Endothelial cell of umbilical vein (primary cell): ENCODE data around the gene PLB1. TPM values are rescaled to one million over a fixed set of nuclear protein-coding genes. Genes with fewer than 3 reads are reported as not detected.

ENCODE experiments used
- BruUV-seq: library from RNA; stranded (reverse); fragments of 400-500 nt; replicated peaks from 2 replicates; lab custom pipeline; 2021; lab: Mats Ljungman, UMichigan
- CTCF ChIA-PET: fragments of 300-600, 350-600 bp; sonication (Branson Sonifier 250); formaldehyde crosslinking; loops from one replicate; lab custom pipeline; 2021; ENCODE audit warnings: antibody characterized with exemption, inconsistent platforms; lab: Charles Lee
- POLR2A ChIA-PET: fragments of 300-600, 350-600 bp; sonication (Branson Sonifier 250); formaldehyde crosslinking; loops from one replicate; lab custom pipeline; 2021; ENCODE audit warnings: antibody characterized with exemption, inconsistent platforms; lab: Charles Lee
- DNase-seq: peaks from one replicate; pipeline ENCODE4 v3.0.0-alpha.2; 2011; ENCODE audit warnings: low read depth, low spot score
- FAIRE-seq: peaks from 2 replicates; lab custom pipeline; 2011; peaks lifted over from hg19 to GRCh38; lab: Jason Lieb, UNC
- H2AFZ ChIP-seq: 2 replicates; pipeline ENCODE4 v1.6.0; 2012; ENCODE audit warnings: low read depth, low read length, control low read depth, inconsistent platforms
- H3K27ac ChIP-seq: 2 replicates; pipeline ENCODE4 v1.5.1; 2011; ENCODE audit warnings: low read depth, mild to moderate bottlenecking, control low read depth, low read length, moderate library complexity; ENCODE audit not compliant: insufficient read depth
- H3K27me3 ChIP-seq, 2 experiments: 2 replicates each; pipeline versions ENCODE4 v1.6.0 to v1.6.1; 2011; ENCODE audit warnings: low read length in 2 of 2, mixed read lengths in 1 of 2; ENCODE audit not compliant: control insufficient read depth in 2 of 2, insufficient read depth in 2 of 2
- H3K36me3 ChIP-seq, 2 experiments: 2 replicates in 1 of 2; 3 replicates in 1 of 2; pipeline ENCODE4 v1.5.1; 2011; ENCODE audit warnings: low read length in 2 of 2, mild to moderate bottlenecking in 1 of 2, moderate library complexity in 1 of 2; ENCODE audit not compliant: control insufficient read depth in 2 of 2, insufficient read depth in 2 of 2; ENCODE audit errors: extremely low read depth in 1 of 2
- H3K4me1 ChIP-seq: 3 replicates; pipeline ENCODE4 v1.5.1; 2011; ENCODE audit warnings: mild to moderate bottlenecking, low read length; ENCODE audit not compliant: control insufficient read depth, insufficient read depth; ENCODE audit errors: extremely low read depth
- H3K4me2 ChIP-seq: 2 replicates; pipeline ENCODE4 v1.6.1; 2011; ENCODE audit warnings: low read length, control low read depth, mixed read lengths; ENCODE audit not compliant: insufficient read depth
- H3K4me3 ChIP-seq, 3 experiments: fragments of 200-600 bp in 1 of 3; sonication (generic), shearing (Covaris generic) in 1 of 3; replicated peaks in 1 of 3; 2 replicates each; pipeline ENCODE4 v1.5.1; 2011 to 2016; ENCODE audit warnings: control low read depth in 3 of 3, low read length in 3 of 3, mild to moderate bottlenecking in 2 of 3, inconsistent platforms in 1 of 3, low read depth in 1 of 3, moderate library complexity in 1 of 3; ENCODE audit not compliant: insufficient read depth in 1 of 3
- H3K79me2 ChIP-seq: 2 replicates; pipeline ENCODE4 v1.6.0; 2012; ENCODE audit warnings: low read length, inconsistent platforms; ENCODE audit not compliant: control insufficient read depth, insufficient read depth
- H3K9ac ChIP-seq: replicated peaks from 2 replicates; pipeline ENCODE3; 2011; ENCODE audit warnings: low read length, control low read depth; ENCODE audit not compliant: insufficient read depth; ENCODE audit errors: extremely low read depth
- H3K9me1 ChIP-seq: replicated peaks from 3 replicates; pipeline ENCODE4 v1.6.0; 2011; ENCODE audit warnings: mild to moderate bottlenecking, low read length; ENCODE audit not compliant: control insufficient read depth, insufficient read depth; ENCODE audit errors: extremely low read depth
- H3K9me3 ChIP-seq: replicated peaks from 2 replicates; pipeline ENCODE4 v1.5.1; 2012; ENCODE audit warnings: low read length, inconsistent platforms; ENCODE audit not compliant: control insufficient read depth, insufficient read depth
- H4K20me1 ChIP-seq: replicated peaks from 2 replicates; pipeline ENCODE3; 2011; ENCODE audit warnings: mild to moderate bottlenecking, low read length; ENCODE audit not compliant: control insufficient read depth, insufficient read depth; ENCODE audit errors: extremely low read depth
- EZH2 ChIP-seq: IDR thresholded peaks from 2 replicates; pipeline ENCODE4 v1.6.1; 2012; ENCODE audit warnings: borderline replicate concordance, low read depth, mild to moderate bottlenecking, moderate library complexity, low read length, inconsistent platforms; ENCODE audit not compliant: severe bottlenecking
- FOS ChIP-seq: IDR thresholded peaks from 2 replicates; pipeline ENCODE4 v1.6.1; 2011; ENCODE audit warnings: mild to moderate bottlenecking, low read length, moderate library complexity, borderline replicate concordance; ENCODE audit not compliant: insufficient read depth
- GATA2 ChIP-seq: IDR thresholded peaks from 2 replicates; pipeline ENCODE4 v1.7.0; 2011; ENCODE audit warnings: low read depth, mild to moderate bottlenecking, moderate library complexity, mixed read lengths, low read length; ENCODE audit not compliant: insufficient read length, insufficient read depth
- JUN ChIP-seq: IDR thresholded peaks from 2 replicates; pipeline ENCODE4 v1.6.1; 2011; ENCODE audit warnings: borderline replicate concordance, low read depth; ENCODE audit not compliant: insufficient read length, insufficient read depth
- MAX ChIP-seq: IDR thresholded peaks from 2 replicates; pipeline ENCODE4 v1.6.1; 2011; ENCODE audit not compliant: insufficient read depth, insufficient read length
- MYC ChIP-seq: IDR thresholded peaks from one replicate; pipeline ENCODE4 v1.6.1; 2011; ENCODE audit warnings: mild to moderate bottlenecking, low read depth, low read length
- POLR2A ChIP-seq: IDR thresholded peaks from 2 replicates; pipeline ENCODE4 v1.6.1; 2012; ENCODE audit warnings: low read depth, mild to moderate bottlenecking, control low read depth, low read length
- dilution Hi-C: fragments of 300-500 bp; cut with MboI; formaldehyde crosslinking; loops from one replicate; pipeline ENCODE4 v1.15.0; 2019; ENCODE audit warnings: low sequenced_read_pairs; ENCODE audit not compliant: extremely low pct_ligation_motif_present
- intact Hi-C: fragments of 100-400 bp; cut with micrococcal nuclease; formaldehyde crosslinking; loops from one replicate; pipeline ENCODE4 v1.10.0; 2022
- polyA plus RNA-seq, 4 experiments: library from polyadenylated mRNA; depleted of rRNA in 3 of 4; stranded (reverse) in 3 of 4; unstranded in 1 of 4; fragments of >200 nt; gene quantifications; 2 replicates each; pipeline versions ENCODE4 v1.2.1 to v1.2.3, GENCODE V29; 2011 to 2012; ENCODE audit warnings: missing spikeins in 1 of 4
- total RNA-seq: library from RNA; stranded (reverse); gene quantifications from 2 replicates; pipeline ENCODE4 v1.2.3, GENCODE V29; 2021
- TF ChIP-seq, protein P1 (sequence below), 2 donors: IDR thresholded peaks; 1 replicate in 1 of 2; 2 replicates in 1 of 2; pipeline ENCODE4 v1.5.1; 2011; ENCODE audit warnings: low read length in 2 of 2, mild to moderate bottlenecking in 2 of 2, moderate library complexity in 2 of 2, control low read depth in 1 of 2, inconsistent platforms in 1 of 2, low read depth in 1 of 2; ENCODE audit not compliant: insufficient read depth in 1 of 2; ENCODE audit errors: extremely low read depth in 1 of 2

The PLB1 gene
- total and polyA plus RNA-seq, 2 donors (not counting 3 experiments of a cell fraction or from before 2014, with no cell fraction given), result 0.75 to 0.80 TPM

DNA sequence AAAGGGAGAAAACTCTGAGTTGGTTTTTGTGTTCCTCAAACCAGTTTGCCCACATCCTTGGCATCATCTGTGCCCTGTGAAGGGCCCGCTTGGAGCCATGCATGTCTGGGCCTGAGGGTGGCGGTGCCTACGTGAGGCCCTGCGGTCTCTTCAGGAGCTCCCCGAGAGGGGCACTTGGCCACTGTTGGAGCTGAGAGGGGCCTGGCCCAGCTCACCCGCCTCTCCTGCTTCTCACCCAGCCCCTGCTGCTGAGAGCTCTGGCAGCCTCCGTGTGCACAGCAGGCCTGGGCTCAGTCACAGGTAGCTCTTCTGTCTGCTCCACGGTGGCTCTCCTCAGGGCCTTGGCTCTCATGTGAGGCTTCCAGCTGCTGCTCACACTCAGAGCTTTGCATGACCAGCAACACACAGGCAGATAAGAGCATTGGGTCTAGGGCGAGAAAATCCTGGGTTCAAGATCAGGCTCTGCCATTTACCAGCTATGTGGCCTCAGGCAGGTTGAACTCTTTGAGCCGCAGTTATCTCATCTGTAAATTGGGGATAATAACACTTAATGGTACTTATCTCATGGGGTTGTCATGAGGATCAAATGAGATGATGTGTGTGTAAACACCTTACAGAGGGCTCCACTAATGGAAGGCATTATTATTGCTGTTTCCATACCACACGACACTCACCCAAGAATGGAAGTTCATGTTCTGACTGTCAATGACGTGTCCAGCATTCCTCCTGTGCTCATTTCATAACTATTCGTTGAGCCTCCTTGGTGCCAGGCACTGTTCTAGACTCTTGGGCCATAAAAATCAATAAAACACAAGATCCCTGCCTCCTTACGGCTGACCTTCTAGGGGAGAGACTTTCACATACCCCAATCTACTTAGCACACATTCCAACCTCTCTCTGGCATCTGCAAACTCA lies 41.6 kb upstream of the PLB1 start:
- no peak overlapping the region for H3K4me3 ChIP-seq
- ChIA-PET CTCF (interaction anchor here (0.7 to 2.7 kb wide), 6 partner anchors 10 to 771 kb away, joined by 3 to 20 read pairs (median 4); partner anchors contain the start of gene FOSL2), POLR2A (no interaction called here)
- intact Hi-C loops (loop anchor here (5.0 to 10.0 kb wide), 2 partner anchors 299 to 357 kb away; no protein-coding TSS in a partner anchor), dilution Hi-C loops (no loop called here)
- DNase-seq (no peak), FAIRE-seq (no peak)
- H3K4me1 ChIP-seq, result peaks cover 12% of the 10 kb centered on the region
- no peak overlapping the region for H3K4me2 ChIP-seq
- no peaks in the 10 kb centered on the region for H3K36me3 ChIP-seq
- H3K9me3 ChIP-seq, result no peaks in the 10 kb centered on the region
- H3K27me3 ChIP-seq, result no peaks in the 10 kb centered on the region
- no peak overlapping the region for H3K27ac ChIP-seq
- no peak overlapping the region for H3K9ac ChIP-seq
- no peaks in the 10 kb centered on the region for H4K20me1 ChIP-seq
- no TSS peak for BruUV-seq
- H3K79me2 ChIP-seq, result no peaks in the 10 kb centered on the region
- no peak overlapping the region for H2AFZ ChIP-seq
- no peak for TF ChIP-seq JUN
- TF ChIP-seq FOS, result no peak
- no peak for TF ChIP-seq POLR2A
- TF ChIP-seq GATA2, result no peak
- TF ChIP-seq, protein P1, sequence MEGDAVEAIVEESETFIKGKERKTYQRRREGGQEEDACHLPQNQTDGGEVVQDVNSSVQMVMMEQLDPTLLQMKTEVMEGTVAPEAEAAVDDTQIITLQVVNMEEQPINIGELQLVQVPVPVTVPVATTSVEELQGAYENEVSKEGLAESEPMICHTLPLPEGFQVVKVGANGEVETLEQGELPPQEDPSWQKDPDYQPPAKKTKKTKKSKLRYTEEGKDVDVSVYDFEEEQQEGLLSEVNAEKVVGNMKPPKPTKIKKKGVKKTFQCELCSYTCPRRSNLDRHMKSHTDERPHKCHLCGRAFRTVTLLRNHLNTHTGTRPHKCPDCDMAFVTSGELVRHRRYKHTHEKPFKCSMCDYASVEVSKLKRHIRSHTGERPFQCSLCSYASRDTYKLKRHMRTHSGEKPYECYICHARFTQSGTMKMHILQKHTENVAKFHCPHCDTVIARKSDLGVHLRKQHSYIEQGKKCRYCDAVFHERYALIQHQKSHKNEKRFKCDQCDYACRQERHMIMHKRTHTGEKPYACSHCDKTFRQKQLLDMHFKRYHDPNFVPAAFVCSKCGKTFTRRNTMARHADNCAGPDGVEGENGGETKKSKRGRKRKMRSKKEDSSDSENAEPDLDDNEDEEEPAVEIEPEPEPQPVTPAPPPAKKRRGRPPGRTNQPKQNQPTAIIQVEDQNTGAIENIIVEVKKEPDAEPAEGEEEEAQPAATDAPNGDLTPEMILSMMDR (IDR thresholded peaks at IDR 0.05; ENCODE audit: extremely low read depth in 1 of 2, insufficient read depth in 1 of 2, low read depth in 1 of 2, low read length in 2 of 2), result no peak
- TF ChIP-seq EZH2, result no peak
- no peak for TF ChIP-seq MAX
- no peak for TF ChIP-seq MYC
- H3K9me1 ChIP-seq, result no peaks in the 10 kb centered on the region
